ENCODE data around the gene CORO7. TPM values are rescaled to one million over a fixed set of nuclear protein-coding genes. Genes with fewer than 3 reads are reported as not detected.
A peak's percentile ranks its signal among the peaks of the same experiment; 100 is the strongest.

The CORO7 gene
- polyA plus RNA-seq, 2 of the 4 experiments (the other 2 are of a cell fraction), result 6.0 to 11.9 TPM

GRCh38 chr16:4330277-4330874 lies 86.0 kb downstream of the CORO7 start (continued):
- TF ChIP-seq, protein P1, sequence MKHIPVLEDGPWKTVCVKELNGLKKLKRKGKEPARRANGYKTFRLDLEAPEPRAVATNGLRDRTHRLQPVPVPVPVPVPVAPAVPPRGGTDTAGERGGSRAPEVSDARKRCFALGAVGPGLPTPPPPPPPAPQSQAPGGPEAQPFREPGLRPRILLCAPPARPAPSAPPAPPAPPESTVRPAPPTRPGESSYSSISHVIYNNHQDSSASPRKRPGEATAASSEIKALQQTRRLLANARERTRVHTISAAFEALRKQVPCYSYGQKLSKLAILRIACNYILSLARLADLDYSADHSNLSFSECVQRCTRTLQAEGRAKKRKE (CRISPR knock-in tag; IDR thresholded peaks at IDR 0.05; ENCODE audit: low read depth), result no peak
- 0 out of 2 replicates have a peak, but pooled peaks have one; percentile 17 for TF ChIP-seq MAX (IDR thresholded peaks at IDR 0.05)
- TF ChIP-seq HES2 (IDR thresholded peaks at IDR 0.05), result no peak
- no peak for TF ChIP-seq SREBF2 (IDR thresholded peaks at IDR 0.05)
- TF ChIP-seq, protein P2, sequence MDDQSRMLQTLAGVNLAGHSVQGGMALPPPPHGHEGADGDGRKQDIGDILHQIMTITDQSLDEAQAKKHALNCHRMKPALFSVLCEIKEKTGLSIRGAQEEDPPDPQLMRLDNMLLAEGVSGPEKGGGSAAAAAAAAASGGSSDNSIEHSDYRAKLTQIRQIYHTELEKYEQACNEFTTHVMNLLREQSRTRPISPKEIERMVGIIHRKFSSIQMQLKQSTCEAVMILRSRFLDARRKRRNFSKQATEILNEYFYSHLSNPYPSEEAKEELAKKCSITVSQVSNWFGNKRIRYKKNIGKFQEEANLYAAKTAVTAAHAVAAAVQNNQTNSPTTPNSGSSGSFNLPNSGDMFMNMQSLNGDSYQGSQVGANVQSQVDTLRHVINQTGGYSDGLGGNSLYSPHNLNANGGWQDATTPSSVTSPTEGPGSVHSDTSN (IDR thresholded peaks at IDR 0.05), result peak; percentile 25; the same call in 1 of the 2 replicates
- no peak for TF ChIP-seq MYC (IDR thresholded peaks at IDR 0.05; ENCODE audit: borderline replicate concordance, low read length)
- TF ChIP-seq NPAS2 (CRISPR knock-in tag; IDR thresholded peaks at IDR 0.05; ENCODE audit: borderline replicate concordance), result no peak
- TF ChIP-seq BHLHE40 (IDR thresholded peaks at IDR 0.05; ENCODE audit: low read depth, low read length), result no peak
- TF ChIP-seq RCOR1 (IDR thresholded peaks at IDR 0.05; ENCODE audit: low read depth, low read length), result no peak
- no peak for TF ChIP-seq BCL3 (IDR thresholded peaks at IDR 0.05)
- no peak for TF ChIP-seq MAFK (IDR thresholded peaks at IDR 0.05; ENCODE audit: partially characterized antibody)
- TF ChIP-seq KDM1A (IDR thresholded peaks at IDR 0.05; ENCODE audit: low read depth), result no peak
- no peak for TF ChIP-seq HOXA7 (CRISPR knock-in tag; IDR thresholded peaks at IDR 0.05)
- no peak for TF ChIP-seq JUN (IDR thresholded peaks at IDR 0.05)
- TF ChIP-seq ZFP36 (IDR thresholded peaks at IDR 0.05; ENCODE audit: borderline replicate concordance, partially characterized antibody), result no peak
- TF ChIP-seq KDM5A (IDR thresholded peaks at IDR 0.05), result no peak
- no peak for TF ChIP-seq EHMT2 (IDR thresholded peaks at IDR 0.05; ENCODE audit: low read depth)
- no peak for TF ChIP-seq CEBPB (IDR thresholded peaks at IDR 0.05)

DNA sequence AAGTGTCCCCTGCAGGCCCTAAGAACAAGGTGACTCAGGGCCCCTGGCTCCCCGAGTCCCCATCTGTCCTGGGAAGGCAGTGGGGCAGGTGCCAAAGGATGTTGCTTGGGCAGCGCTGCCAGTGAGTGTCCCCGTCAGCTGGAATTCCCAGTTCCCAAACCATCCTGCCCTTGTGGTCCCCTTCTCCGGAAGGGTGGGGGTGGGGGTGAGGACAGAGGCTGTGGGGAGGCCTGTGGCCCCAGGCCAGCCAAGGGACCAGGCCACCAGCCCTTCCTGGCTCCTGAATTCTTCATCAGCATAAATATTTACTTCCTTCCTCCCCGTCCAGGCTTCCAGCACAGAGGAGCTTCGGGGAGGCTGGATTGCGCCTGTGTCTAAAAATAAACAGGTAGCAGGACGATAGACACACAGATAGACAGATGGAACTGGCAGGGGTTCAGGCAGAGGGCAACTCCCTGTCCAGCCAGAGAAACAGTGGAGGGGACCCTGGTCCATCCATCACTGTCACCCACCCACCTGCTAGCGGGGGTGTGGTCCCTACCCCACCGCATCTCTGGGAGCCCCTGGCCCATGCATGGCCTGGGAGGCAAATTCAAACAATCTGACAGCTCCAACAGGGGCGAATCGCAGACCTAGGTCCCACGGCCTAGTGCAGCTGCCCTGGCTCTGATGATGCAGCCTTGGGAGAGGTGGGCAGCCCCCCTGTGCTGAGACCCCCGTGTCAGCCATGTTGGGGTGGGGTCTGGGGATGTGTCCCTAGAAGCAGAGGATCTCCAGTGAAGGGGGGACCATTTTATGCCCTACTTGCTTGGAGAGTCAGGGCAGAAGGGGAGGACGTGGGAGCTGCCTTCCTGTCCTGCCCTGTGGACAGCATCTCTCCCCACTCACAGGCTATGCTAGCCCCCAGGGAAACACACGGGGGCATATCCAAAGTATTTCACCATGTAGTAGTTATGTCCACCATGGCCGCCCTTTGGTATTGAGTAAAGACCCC lies 87.3 kb downstream of the CORO7 start:
- POLR2A ChIA-PET, result no interaction called here
- Histone ChIP-seq H3K4me1 (peaks cover 52% of the 10 kb centered on the region), H3K4me2 (peak overlapping the region; percentile 67), H3K27ac (peak overlapping the region; percentile 60 to 87), H3K9me3 (no peaks in the 10 kb centered on the region), H3K4me3 (no peak overlapping the region)
- FAIRE-seq (no peak), ATAC-seq (peak; percentile 7 to 10; a peak in 3 of 6 replicates), DNase-seq (ENCODE audit: low read depth in 1 of 2, low spot score in 1 of 2) (no peak)
- 53% methylated on average over 15 of the region's 17 CpGs for WGBS (ENCODE audit: missing lambda C conversion rate)
- TF ChIP-seq RFX5 (IDR thresholded peaks at IDR 0.05), result no peak
- no peak for TF ChIP-seq HOXA7 (CRISPR knock-in tag; IDR thresholded peaks at IDR 0.05)
- no peak for TF ChIP-seq MAX (IDR thresholded peaks at IDR 0.05)
- TF ChIP-seq SMC3 (IDR thresholded peaks at IDR 0.05), result no peak
- TF ChIP-seq MYC (IDR thresholded peaks at IDR 0.05; ENCODE audit: borderline replicate concordance, low read length), result no peak
- no peak for TF ChIP-seq ESRRA (IDR thresholded peaks at IDR 0.05; ENCODE audit: borderline replicate concordance, low read length)
- TF ChIP-seq, protein P2 (IDR thresholded peaks at IDR 0.05), result no peak
- CTCF ChIA-PET, result interaction anchor here (0.9 to 22.8 kb wide), 19 partner anchors 12 to 346 kb away, joined by 3 to 423 read pairs (median 12); partner anchors contain the start of genes GLIS2, PAM16 and TFAP4

All from A549 (cell line).